ENCODE data around the gene BEND3.
"Not testable (repeated sequence)": the region's sequence is repeated elsewhere in the genome, so short reads cannot be mapped to it uniquely, and the experiment has no call there.

Gene BEND3

GRCh38 chr6:107121964-107122495 lies 6.7 kb upstream of the BEND3 start:
- in situ Hi-C loops (cut with HindIII; ENCODE audit: low sequenced_read_pairs), result loop anchor here (5.0 kb wide), 1 partner anchor 365 kb away; no protein-coding TSS in a partner anchor

GRCh38 chr6:107121266-107121665 lies 6.0 kb upstream of the BEND3 start:
- in situ Hi-C loops (cut with HindIII; ENCODE audit: low sequenced_read_pairs), result loop anchor here (5.0 kb wide), 1 partner anchor 366 kb away; no protein-coding TSS in a partner anchor

DNA sequence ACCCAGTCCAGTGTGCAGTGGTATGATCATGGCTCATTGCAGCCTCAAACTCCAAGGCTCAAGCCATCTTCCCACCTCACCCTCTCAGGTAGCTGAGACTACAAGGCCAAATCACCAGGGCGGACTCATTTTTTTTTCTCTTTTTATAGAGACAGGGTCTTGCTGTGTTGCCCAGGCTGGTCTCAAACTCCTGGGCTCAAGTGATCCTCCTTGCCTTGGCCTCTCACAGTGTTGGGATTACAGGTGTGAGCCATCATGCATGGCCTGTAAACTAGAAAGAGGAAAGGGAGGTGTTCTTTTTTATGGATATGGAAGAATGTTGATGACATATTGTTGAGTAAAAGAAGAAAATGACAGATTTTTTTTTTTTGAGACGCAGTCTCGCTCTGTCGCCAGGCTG lies 5.1 kb upstream of the BEND3 start:
- in situ Hi-C loops (cut with HindIII; ENCODE audit: low sequenced_read_pairs), result loop anchor here (5.0 kb wide), 1 partner anchor 367 kb away; no protein-coding TSS in a partner anchor

- in situ Hi-C loops (cut with HindIII; ENCODE audit: low sequenced_read_pairs), result no loop called here
These were observed 3.7 kb upstream of the BEND3 start for GRCh38 chr6:107118976-107119375.

DNA sequence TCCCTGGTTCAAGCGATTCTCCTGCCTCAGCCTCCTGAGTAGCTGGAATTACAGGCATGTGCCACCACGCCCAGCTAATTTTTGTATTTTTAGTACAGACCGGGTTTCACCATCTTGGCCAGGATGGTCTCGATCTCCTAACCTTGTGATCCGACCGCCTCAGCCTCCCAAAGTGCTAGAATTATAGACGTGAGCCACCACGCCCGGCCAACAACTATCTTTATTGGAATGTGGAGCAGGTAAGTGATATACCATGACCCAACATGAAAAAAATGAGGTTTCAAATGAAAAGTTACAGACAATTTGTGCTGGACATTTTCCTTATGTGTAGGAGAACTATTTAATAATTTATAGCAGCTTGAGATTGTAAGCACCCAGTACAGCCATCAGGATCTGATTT lies 3.2 kb upstream of the BEND3 start:
- in situ Hi-C loops (cut with HindIII; ENCODE audit: low sequenced_read_pairs), result not testable (repeated sequence)

DNA sequence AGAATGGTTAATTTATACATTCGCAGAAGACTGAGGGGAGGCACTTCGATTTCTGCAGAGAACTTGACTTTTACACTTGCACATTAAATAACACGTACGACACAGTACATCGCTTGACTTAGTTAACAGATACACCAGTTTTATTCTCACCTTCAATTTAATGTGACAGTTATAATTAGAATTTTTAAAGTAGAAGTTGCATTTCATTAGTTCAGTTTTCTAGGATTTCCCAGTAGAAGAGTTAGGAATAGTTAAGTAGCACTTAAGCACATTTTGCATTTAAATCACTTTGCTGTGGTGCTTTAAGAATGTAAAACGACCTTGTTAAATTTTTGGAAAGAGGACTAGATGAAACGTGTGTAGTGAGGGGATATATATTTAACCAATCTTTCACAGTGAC lies 1.6 kb upstream of the BEND3 start:
- in situ Hi-C loops (cut with HindIII; ENCODE audit: low sequenced_read_pairs), result no loop called here

GRCh38 chr6:107116328-107116892 lies 1.1 kb upstream of the BEND3 start:
- in situ Hi-C loops (cut with HindIII; ENCODE audit: low sequenced_read_pairs), result no loop called here

- in situ Hi-C loops (cut with HindIII; ENCODE audit: low sequenced_read_pairs), result no loop called here
These were observed 496 bp upstream of the BEND3 start for GRCh38 chr6:107115695-107116327.

DNA sequence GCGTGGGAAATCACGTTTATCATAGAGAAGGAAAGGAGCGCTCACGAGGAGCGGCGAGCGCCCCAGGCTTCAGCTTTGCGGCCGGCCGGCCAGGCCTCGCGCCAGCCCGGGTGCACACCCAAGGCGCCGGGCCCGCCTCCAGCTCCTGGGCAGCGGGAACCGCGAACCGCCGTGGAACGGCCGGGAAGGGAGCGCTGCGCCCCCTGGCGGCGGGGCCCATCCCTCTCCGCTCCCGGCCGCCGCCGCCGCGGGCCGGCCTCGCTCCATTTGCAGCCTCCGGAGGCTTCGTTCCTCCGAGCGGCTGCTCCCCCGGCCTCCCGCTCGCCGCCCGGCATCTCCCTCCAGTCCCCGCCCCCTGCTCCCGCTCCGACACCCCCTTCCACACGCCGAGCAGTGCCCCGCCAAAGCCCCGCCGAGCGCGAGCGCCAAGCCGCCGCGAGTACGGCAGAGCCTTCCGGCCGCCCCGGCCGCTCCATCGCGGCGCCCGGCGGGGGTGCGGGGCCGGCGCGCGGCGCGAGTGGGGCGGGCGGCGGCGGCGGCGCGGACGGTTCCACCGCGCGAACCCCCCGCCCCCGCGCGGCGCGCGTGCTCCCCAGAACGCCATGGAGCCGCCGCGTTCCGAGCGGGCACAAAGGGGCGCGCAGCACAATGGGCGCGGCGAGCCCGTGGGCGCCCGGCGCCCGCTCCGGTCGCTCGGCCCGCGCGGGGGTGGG lies 946 bp downstream of the BEND3 start:
- in situ Hi-C loops (cut with HindIII; ENCODE audit: low sequenced_read_pairs), result no loop called here

DNA sequence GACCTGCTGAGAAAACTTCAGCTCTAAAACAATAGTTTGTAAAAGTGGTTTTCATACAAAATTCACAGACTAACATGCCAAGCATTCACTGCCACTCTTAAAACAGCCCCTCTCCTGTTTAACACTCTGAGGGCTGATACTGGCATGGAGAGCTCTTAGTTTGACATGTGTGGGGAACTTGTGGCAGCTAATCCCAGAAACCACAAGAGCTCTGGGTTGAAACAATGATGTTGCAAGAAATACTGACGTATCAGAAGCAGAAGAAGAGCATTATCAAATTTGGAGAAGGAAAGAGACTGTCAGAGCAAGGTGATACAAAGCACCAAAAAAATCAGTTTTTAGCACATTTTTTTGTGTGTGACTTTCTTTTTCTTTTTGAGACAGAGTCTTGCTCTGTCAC lies 5.1 kb downstream of the BEND3 start:
- in situ Hi-C loops (cut with HindIII; ENCODE audit: low sequenced_read_pairs), result no loop called here

- in situ Hi-C loops (cut with HindIII; ENCODE audit: low sequenced_read_pairs), result no loop called here
These were observed 7.0 kb downstream of the BEND3 start for GRCh38 chr6:107108201-107108890.

- in situ Hi-C loops (cut with HindIII; ENCODE audit: low sequenced_read_pairs), result no loop called here
These were observed 7.5 kb downstream of the BEND3 start for GRCh38 chr6:107107791-107108190.

- in situ Hi-C loops (cut with HindIII; ENCODE audit: low sequenced_read_pairs), result no loop called here
These were observed 9.2 kb downstream of the BEND3 start for GRCh38 chr6:107106165-107106564.

DNA sequence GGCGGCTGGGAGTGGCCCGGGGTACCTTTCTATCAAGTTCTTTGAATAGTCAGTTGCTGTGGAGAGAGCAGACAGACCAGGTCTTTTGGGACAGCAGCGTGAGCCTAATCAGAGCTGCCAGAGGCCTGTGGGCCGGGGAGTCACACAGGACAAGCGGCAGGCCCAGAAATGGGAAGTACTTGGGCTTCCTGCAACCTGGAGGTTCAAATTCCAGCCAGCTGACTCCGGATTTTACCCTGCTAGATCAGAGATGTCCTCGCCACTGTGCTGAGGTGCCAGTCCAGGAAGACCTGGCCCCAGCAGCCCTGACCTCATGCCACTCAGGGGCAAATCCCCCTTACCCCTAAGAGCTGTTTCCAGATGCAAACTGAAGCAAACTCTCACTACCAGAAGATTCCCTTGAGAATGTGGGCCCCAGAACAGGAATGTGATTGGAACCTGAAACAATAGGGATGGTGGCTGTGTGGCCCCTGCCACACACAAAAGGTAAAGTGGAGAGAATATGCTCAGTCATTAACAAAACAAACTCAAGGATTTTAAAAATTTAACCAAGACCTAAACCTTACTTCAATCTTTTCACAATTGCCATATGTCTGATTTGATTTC lies 9.7 kb downstream of the BEND3 start:
- in situ Hi-C loops (cut with HindIII; ENCODE audit: low sequenced_read_pairs), result no loop called here

DNA sequence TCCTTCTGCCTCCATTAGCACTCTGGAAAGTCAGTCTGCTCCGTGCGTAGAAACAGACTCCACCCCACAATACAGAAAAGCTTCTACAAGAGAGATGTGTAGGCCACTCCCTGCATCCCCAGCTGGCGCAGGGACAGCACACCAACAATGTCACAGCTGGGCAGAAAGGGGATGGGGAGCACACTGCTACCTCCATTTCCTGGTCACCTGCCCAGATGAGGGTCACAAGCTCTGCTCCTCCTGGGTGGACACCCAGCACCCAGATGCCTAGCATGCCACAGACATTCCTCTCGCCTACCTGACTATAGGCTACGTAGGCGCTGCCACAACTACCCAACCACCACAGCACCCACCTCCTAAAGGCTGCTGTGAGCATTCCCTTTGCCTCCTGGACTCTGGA lies 12.2 kb downstream of the BEND3 start:
- in situ Hi-C loops (cut with HindIII; ENCODE audit: low sequenced_read_pairs), result no loop called here

DNA sequence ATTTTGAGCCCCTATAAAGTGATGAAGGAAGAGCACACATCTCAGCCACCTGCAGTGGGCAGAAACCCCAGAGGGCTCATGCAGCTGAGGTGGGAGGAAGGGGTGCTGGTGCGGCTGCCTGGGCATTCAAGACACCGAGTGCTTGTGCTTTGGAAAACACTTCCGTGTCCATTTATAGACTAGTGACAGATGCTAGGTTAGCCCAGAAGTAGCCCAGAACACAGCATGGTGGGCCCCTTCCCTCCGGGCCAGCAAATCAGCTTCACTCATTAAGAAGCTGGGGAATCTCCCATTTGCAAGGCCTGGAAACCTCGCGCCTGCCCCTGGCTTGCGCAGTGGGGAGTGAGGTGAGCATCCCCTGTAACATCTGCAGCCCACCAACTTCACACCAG lies 12.9 kb downstream of the BEND3 start:
- in situ Hi-C loops (cut with HindIII; ENCODE audit: low sequenced_read_pairs), result no loop called here

GRCh38 chr6:107101686-107102413 lies 13.5 kb downstream of the BEND3 start:
- in situ Hi-C loops (cut with HindIII; ENCODE audit: low sequenced_read_pairs), result no loop called here

- in situ Hi-C loops (cut with HindIII; ENCODE audit: low sequenced_read_pairs), result no loop called here
These were observed 14.1 kb downstream of the BEND3 start for GRCh38 chr6:107101211-107101610.

DNA sequence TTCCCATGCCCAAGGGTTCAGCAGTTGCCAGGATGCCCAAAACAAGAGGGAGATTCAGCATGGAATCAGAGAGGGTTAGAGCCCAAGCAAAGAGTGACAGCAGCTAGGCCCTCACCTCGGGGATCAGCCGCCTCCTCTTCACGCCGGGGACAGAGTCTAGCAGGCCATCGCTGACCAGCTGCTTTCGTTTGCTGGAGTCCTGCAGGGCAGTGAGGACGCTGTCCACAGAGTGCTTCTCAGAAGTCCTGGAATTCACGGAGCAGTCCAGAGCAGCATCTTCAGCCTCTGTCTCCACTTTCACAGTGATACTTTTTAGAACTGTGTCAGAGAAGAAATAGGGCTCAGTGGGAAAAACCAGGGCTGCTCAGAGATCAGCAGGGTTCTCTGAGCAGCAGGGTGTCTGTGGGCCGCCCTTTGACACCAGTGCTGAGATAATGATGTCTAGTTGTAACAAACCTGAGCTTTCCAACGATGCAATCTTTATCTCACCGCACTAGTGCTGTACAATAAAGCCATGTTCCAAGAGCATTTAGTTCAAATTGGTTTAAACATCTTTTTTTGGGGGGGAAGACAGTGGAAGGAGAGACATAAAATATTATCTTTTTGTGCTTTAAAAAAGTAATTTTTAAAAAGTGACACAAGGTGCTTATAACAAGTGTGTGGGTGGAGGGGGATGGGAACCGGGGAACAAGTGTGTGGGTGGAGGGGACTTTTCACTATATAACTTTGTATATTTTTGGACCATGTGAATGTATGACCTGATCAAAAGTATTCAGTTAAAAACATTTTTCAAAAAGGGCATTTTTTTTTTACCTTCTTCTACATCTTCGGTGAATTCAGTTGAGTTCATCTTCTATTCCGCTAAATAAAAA lies 16.6 kb downstream of the BEND3 start:
- in situ Hi-C loops (cut with HindIII; ENCODE audit: low sequenced_read_pairs), result no loop called here

Measured in endothelial cell of hepatic sinusoid (primary cell).